Stimulated activated naive B cell treated with anti-CD40 and anti-IgM and Interleukin-4, amounts not matched to agents 10 μg/mL and 1 μg/mL and 100 μg/mL, for 72 hours (primary cell): ENCODE measurements around the gene SDK1.

Experiments
- ATAC-seq, 2 donors: fragments of 150-1000 bp; cut with Tn5 transposase; replicated peaks; 2 replicates each; pipeline ENCODE4 v1.10.0; 2021; ENCODE audit warnings: moderate library complexity in 1 of 2
- DNase-seq: peaks from one replicate; pipeline ENCODE4 v3.0.0; 2021
- H3K27ac Mint-ChIP-seq: one replicate; pipeline ENCODE4 v1.8.0; 2022; ENCODE audit warnings: mild to moderate bottlenecking, mixed read lengths
- H3K27me3 Mint-ChIP-seq, 2 donors: one replicate each; pipeline ENCODE4 v1.8.0; 2022; ENCODE audit warnings: mixed read lengths in 2 of 2
- H3K36me3 Mint-ChIP-seq, 2 donors: one replicate each; pipeline ENCODE4 v1.8.0; 2022; ENCODE audit warnings: mixed read lengths in 2 of 2, mild to moderate bottlenecking in 1 of 2
- H3K4me1 Mint-ChIP-seq, 2 donors: one replicate each; pipeline ENCODE4 v1.8.0; 2022; ENCODE audit warnings: mixed read lengths in 2 of 2, mild to moderate bottlenecking in 1 of 2
- H3K4me3 Mint-ChIP-seq, 2 donors: one replicate each; pipeline ENCODE4 v1.8.0; 2022; ENCODE audit warnings: mild to moderate bottlenecking in 2 of 2, mixed read lengths in 2 of 2, moderate library complexity in 1 of 2
- H3K9me3 Mint-ChIP-seq, 2 donors: one replicate each; pipeline ENCODE4 v1.8.0; 2022; ENCODE audit warnings: mixed read lengths in 2 of 2, mild to moderate bottlenecking in 1 of 2

Gene SDK1

GRCh38 chr7:3497796-3498195 lies 196.7 kb downstream of the SDK1 start:
- no peak overlapping the region for H3K27ac Mint-ChIP-seq
- peaks cover 20 to 21% of the 10 kb centered on the region in 2 donors for H3K9me3 Mint-ChIP-seq
- H3K4me3 Mint-ChIP-seq, result no peak overlapping the region
- no peak for ATAC-seq
- H3K27me3 Mint-ChIP-seq, result peaks cover 7 to 20% of the 10 kb centered on the region in 2 donors
- H3K4me1 Mint-ChIP-seq, result peaks cover 0 to 2% of the 10 kb centered on the region in 2 donors
- H3K36me3 Mint-ChIP-seq, result peaks cover 5 to 12% of the 10 kb centered on the region in 2 donors
- DNase-seq, result no peak

GRCh38 chr7:3501671-3502070 lies 200.6 kb downstream of the SDK1 start:
- Mint-ChIP-seq H3K27me3 (peaks cover 7 to 15% of the 10 kb centered on the region in 2 donors), H3K4me3 (no peak overlapping the region), H3K9me3 (peaks cover 30 to 31% of the 10 kb centered on the region in 2 donors)

GRCh38 chr7:3504384-3504783 lies 203.3 kb downstream of the SDK1 start:
- peaks cover 0 to 6% of the 10 kb centered on the region in 2 donors for H3K4me1 Mint-ChIP-seq
- peaks cover 33 to 38% of the 10 kb centered on the region in 2 donors for H3K9me3 Mint-ChIP-seq
- peaks cover 8 to 15% of the 10 kb centered on the region in 2 donors for H3K36me3 Mint-ChIP-seq
- no peak overlapping the region for H3K27ac Mint-ChIP-seq
- DNase-seq (no peak), ATAC-seq (no peak)
- H3K27me3 Mint-ChIP-seq, result peaks cover 14 to 20% of the 10 kb centered on the region in 2 donors
- H3K4me3 Mint-ChIP-seq, result no peak overlapping the region

More at GRCh38 chr7:3501671-3502070, 200.6 kb downstream of the SDK1 start:
- Mint-ChIP-seq H3K36me3 (peaks cover 5 to 16% of the 10 kb centered on the region in 2 donors), H3K4me1 (no peaks in the 10 kb centered on the region), H3K27ac (no peak overlapping the region)
- DNase-seq (no peak), ATAC-seq (no peak)

GRCh38 chr7:3510101-3511020 lies 209.3 kb downstream of the SDK1 start:
- Mint-ChIP-seq H3K27ac (no peak overlapping the region), H3K27me3 (peaks cover 13 to 25% of the 10 kb centered on the region in 2 donors), H3K36me3 (peaks cover 4% of the 10 kb centered on the region in 2 donors), H3K4me3 (no peak overlapping the region), H3K9me3 (peaks cover 16% of the 10 kb centered on the region in 2 donors), H3K4me1 (peaks cover 13 to 23% of the 10 kb centered on the region in 2 donors)
- ATAC-seq, result peak; percentile 98
- peak; percentile 17 for DNase-seq

GRCh38 chr7:3517344-3517743 lies 216.3 kb downstream of the SDK1 start:
- DNase-seq, result no peak
- no peaks in the 10 kb centered on the region for H3K4me1 Mint-ChIP-seq
- peaks cover 22 to 29% of the 10 kb centered on the region in 2 donors for H3K27me3 Mint-ChIP-seq
- no peaks in the 10 kb centered on the region for H3K36me3 Mint-ChIP-seq
- H3K27ac Mint-ChIP-seq, result no peak overlapping the region
- no peak overlapping the region for H3K4me3 Mint-ChIP-seq
- ATAC-seq, result no peak
- H3K9me3 Mint-ChIP-seq, result peaks cover 0 to 2% of the 10 kb centered on the region in 2 donors

GRCh38 chr7:3518546-3518945 lies 217.5 kb downstream of the SDK1 start:
- Mint-ChIP-seq H3K4me1 (no peaks in the 10 kb centered on the region), H3K36me3 (no peaks in the 10 kb centered on the region), H3K4me3 (no peak overlapping the region), H3K9me3 (peaks cover 0 to 2% of the 10 kb centered on the region in 2 donors), H3K27me3 (peaks cover 22 to 29% of the 10 kb centered on the region in 2 donors), H3K27ac (no peak overlapping the region)
- ATAC-seq, result no peak
- no peak for DNase-seq

GRCh38 chr7:3520206-3520605 lies 219.2 kb downstream of the SDK1 start:
- DNase-seq (no peak), ATAC-seq (no peak)
- Mint-ChIP-seq H3K4me1 (peaks cover 0 to 2% of the 10 kb centered on the region in 2 donors), H3K36me3 (no peaks in the 10 kb centered on the region), H3K27ac (no peak overlapping the region), H3K27me3 (peaks cover 24 to 27% of the 10 kb centered on the region in 2 donors), H3K9me3 (no peaks in the 10 kb centered on the region), H3K4me3 (no peak overlapping the region)

GRCh38 chr7:3527496-3528124 lies 226.6 kb downstream of the SDK1 start:
- DNase-seq, result no peak
- H3K36me3 Mint-ChIP-seq, result no peaks in the 10 kb centered on the region
- H3K4me3 Mint-ChIP-seq, result no peak overlapping the region
- no peak for ATAC-seq
- H3K9me3 Mint-ChIP-seq, result no peaks in the 10 kb centered on the region
- peaks cover 5 to 8% of the 10 kb centered on the region in 2 donors for H3K4me1 Mint-ChIP-seq
- H3K27ac Mint-ChIP-seq, result no peak overlapping the region
- H3K27me3 Mint-ChIP-seq, result peaks cover 27 to 41% of the 10 kb centered on the region in 2 donors

- H3K36me3 Mint-ChIP-seq, result no peaks in the 10 kb centered on the region
Measured at GRCh38 chr7:3533040-3533439, 232.0 kb downstream of the SDK1 start.

GRCh38 chr7:3537210-3537875 lies 236.3 kb downstream of the SDK1 start:
- H3K4me3 Mint-ChIP-seq, result no peak overlapping the region
- H3K27ac Mint-ChIP-seq, result no peak overlapping the region
- H3K36me3 Mint-ChIP-seq, result no peaks in the 10 kb centered on the region
- H3K27me3 Mint-ChIP-seq, result peaks cover 0 to 6% of the 10 kb centered on the region in 2 donors
- DNase-seq, result no peak
- H3K9me3 Mint-ChIP-seq, result no peaks in the 10 kb centered on the region
- no peak for ATAC-seq
- H3K4me1 Mint-ChIP-seq, result no peaks in the 10 kb centered on the region

More at GRCh38 chr7:3533040-3533439, 232.0 kb downstream of the SDK1 start:
- DNase-seq, result no peak
- no peak overlapping the region for H3K4me3 Mint-ChIP-seq
- no peaks in the 10 kb centered on the region for H3K4me1 Mint-ChIP-seq
- no peak overlapping the region for H3K27ac Mint-ChIP-seq
- no peaks in the 10 kb centered on the region for H3K9me3 Mint-ChIP-seq
- ATAC-seq, result no peak
- H3K27me3 Mint-ChIP-seq, result peaks cover 8 to 22% of the 10 kb centered on the region in 2 donors

- DNase-seq (no peak), ATAC-seq (no peak)
- H3K9me3 Mint-ChIP-seq, result no peaks in the 10 kb centered on the region
- no peaks in the 10 kb centered on the region for H3K36me3 Mint-ChIP-seq
- H3K4me3 Mint-ChIP-seq, result no peak overlapping the region
- H3K27me3 Mint-ChIP-seq, result peaks cover 1 to 5% of the 10 kb centered on the region in 2 donors
- H3K27ac Mint-ChIP-seq, result no peak overlapping the region
- H3K4me1 Mint-ChIP-seq, result no peaks in the 10 kb centered on the region
Measured at GRCh38 chr7:3538041-3538440, 237.0 kb downstream of the SDK1 start.

GRCh38 chr7:3540456-3541220 lies 239.6 kb downstream of the SDK1 start:
- no peak for ATAC-seq

GRCh38 chr7:3544202-3544601 lies 243.2 kb downstream of the SDK1 start:
- H3K4me3 Mint-ChIP-seq, result no peak overlapping the region
- H3K27ac Mint-ChIP-seq, result no peak overlapping the region
- H3K36me3 Mint-ChIP-seq, result no peaks in the 10 kb centered on the region
- no peak for ATAC-seq
- no peak for DNase-seq
- H3K27me3 Mint-ChIP-seq, result peaks cover 14 to 16% of the 10 kb centered on the region in 2 donors
- no peaks in the 10 kb centered on the region for H3K9me3 Mint-ChIP-seq
- no peaks in the 10 kb centered on the region for H3K4me1 Mint-ChIP-seq

More at GRCh38 chr7:3540456-3541220, 239.6 kb downstream of the SDK1 start:
- Mint-ChIP-seq H3K4me3 (no peak overlapping the region), H3K27ac (no peak overlapping the region), H3K36me3 (no peaks in the 10 kb centered on the region), H3K27me3 (peaks cover 9 to 11% of the 10 kb centered on the region in 2 donors), H3K9me3 (no peaks in the 10 kb centered on the region), H3K4me1 (no peaks in the 10 kb centered on the region)
- DNase-seq, result no peak
